Endothelial cell of umbilical vein (primary cell): Measurements from ENCODE around the gene DACT3. TPM values are rescaled to one million over a fixed set of nuclear protein-coding genes. Genes with fewer than 3 reads are reported as not detected.

Source experiments
- BruUV-seq: library from RNA; stranded (reverse); fragments of 400-500 nt; replicated peaks from 2 replicates; lab custom pipeline; 2021; lab: Mats Ljungman, UMichigan
- CTCF ChIA-PET: fragments of 300-600, 350-600 bp; sonication (Branson Sonifier 250); formaldehyde crosslinking; loops from one replicate; lab custom pipeline; 2021; ENCODE audit warnings: antibody characterized with exemption, inconsistent platforms; lab: Charles Lee
- POLR2A ChIA-PET: fragments of 300-600, 350-600 bp; sonication (Branson Sonifier 250); formaldehyde crosslinking; loops from one replicate; lab custom pipeline; 2021; ENCODE audit warnings: antibody characterized with exemption, inconsistent platforms; lab: Charles Lee
- DNase-seq: peaks from one replicate; pipeline ENCODE4 v3.0.0-alpha.2; 2011; ENCODE audit warnings: low read depth, low spot score
- FAIRE-seq: peaks from 2 replicates; lab custom pipeline; 2011; peaks lifted over from hg19 to GRCh38; lab: Jason Lieb, UNC
- H2AFZ ChIP-seq: 2 replicates; pipeline ENCODE4 v1.6.0; 2012; ENCODE audit warnings: low read depth, low read length, control low read depth, inconsistent platforms
- H3K27ac ChIP-seq: 2 replicates; pipeline ENCODE4 v1.5.1; 2011; ENCODE audit warnings: low read depth, mild to moderate bottlenecking, control low read depth, low read length, moderate library complexity; ENCODE audit not compliant: insufficient read depth
- H3K27me3 ChIP-seq, 2 experiments: 2 replicates each; pipeline versions ENCODE4 v1.6.0 to v1.6.1; 2011; ENCODE audit warnings: low read length in 2 of 2, mixed read lengths in 1 of 2; ENCODE audit not compliant: control insufficient read depth in 2 of 2, insufficient read depth in 2 of 2
- H3K36me3 ChIP-seq, 2 experiments: 2 replicates in 1 of 2; 3 replicates in 1 of 2; pipeline ENCODE4 v1.5.1; 2011; ENCODE audit warnings: low read length in 2 of 2, mild to moderate bottlenecking in 1 of 2, moderate library complexity in 1 of 2; ENCODE audit not compliant: control insufficient read depth in 2 of 2, insufficient read depth in 2 of 2; ENCODE audit errors: extremely low read depth in 1 of 2
- H3K4me1 ChIP-seq: 3 replicates; pipeline ENCODE4 v1.5.1; 2011; ENCODE audit warnings: mild to moderate bottlenecking, low read length; ENCODE audit not compliant: control insufficient read depth, insufficient read depth; ENCODE audit errors: extremely low read depth
- H3K4me2 ChIP-seq: 2 replicates; pipeline ENCODE4 v1.6.1; 2011; ENCODE audit warnings: low read length, control low read depth, mixed read lengths; ENCODE audit not compliant: insufficient read depth
- H3K4me3 ChIP-seq, 3 experiments: fragments of 200-600 bp in 1 of 3; sonication (generic), shearing (Covaris generic) in 1 of 3; replicated peaks in 1 of 3; 2 replicates each; pipeline ENCODE4 v1.5.1; 2011 to 2016; ENCODE audit warnings: control low read depth in 3 of 3, low read length in 3 of 3, mild to moderate bottlenecking in 2 of 3, inconsistent platforms in 1 of 3, low read depth in 1 of 3, moderate library complexity in 1 of 3; ENCODE audit not compliant: insufficient read depth in 1 of 3
- H3K79me2 ChIP-seq: 2 replicates; pipeline ENCODE4 v1.6.0; 2012; ENCODE audit warnings: low read length, inconsistent platforms; ENCODE audit not compliant: control insufficient read depth, insufficient read depth
- H3K9ac ChIP-seq: replicated peaks from 2 replicates; pipeline ENCODE3; 2011; ENCODE audit warnings: low read length, control low read depth; ENCODE audit not compliant: insufficient read depth; ENCODE audit errors: extremely low read depth
- H3K9me1 ChIP-seq: replicated peaks from 3 replicates; pipeline ENCODE4 v1.6.0; 2011; ENCODE audit warnings: mild to moderate bottlenecking, low read length; ENCODE audit not compliant: control insufficient read depth, insufficient read depth; ENCODE audit errors: extremely low read depth
- H3K9me3 ChIP-seq: replicated peaks from 2 replicates; pipeline ENCODE4 v1.5.1; 2012; ENCODE audit warnings: low read length, inconsistent platforms; ENCODE audit not compliant: control insufficient read depth, insufficient read depth
- H4K20me1 ChIP-seq: replicated peaks from 2 replicates; pipeline ENCODE3; 2011; ENCODE audit warnings: mild to moderate bottlenecking, low read length; ENCODE audit not compliant: control insufficient read depth, insufficient read depth; ENCODE audit errors: extremely low read depth
- CTCF ChIP-seq, 2 donors: IDR thresholded peaks; 1 replicate in 1 of 2; 2 replicates in 1 of 2; pipeline ENCODE4 v1.5.1; 2011; ENCODE audit warnings: low read length in 2 of 2, mild to moderate bottlenecking in 2 of 2, moderate library complexity in 2 of 2, control low read depth in 1 of 2, inconsistent platforms in 1 of 2, low read depth in 1 of 2; ENCODE audit not compliant: insufficient read depth in 1 of 2; ENCODE audit errors: extremely low read depth in 1 of 2
- EZH2 ChIP-seq: IDR thresholded peaks from 2 replicates; pipeline ENCODE4 v1.6.1; 2012; ENCODE audit warnings: borderline replicate concordance, low read depth, mild to moderate bottlenecking, moderate library complexity, low read length, inconsistent platforms; ENCODE audit not compliant: severe bottlenecking
- FOS ChIP-seq: IDR thresholded peaks from 2 replicates; pipeline ENCODE4 v1.6.1; 2011; ENCODE audit warnings: mild to moderate bottlenecking, low read length, moderate library complexity, borderline replicate concordance; ENCODE audit not compliant: insufficient read depth
- GATA2 ChIP-seq: IDR thresholded peaks from 2 replicates; pipeline ENCODE4 v1.7.0; 2011; ENCODE audit warnings: low read depth, mild to moderate bottlenecking, moderate library complexity, mixed read lengths, low read length; ENCODE audit not compliant: insufficient read length, insufficient read depth
- JUN ChIP-seq: IDR thresholded peaks from 2 replicates; pipeline ENCODE4 v1.6.1; 2011; ENCODE audit warnings: borderline replicate concordance, low read depth; ENCODE audit not compliant: insufficient read length, insufficient read depth
- MYC ChIP-seq: IDR thresholded peaks from one replicate; pipeline ENCODE4 v1.6.1; 2011; ENCODE audit warnings: mild to moderate bottlenecking, low read depth, low read length
- POLR2A ChIP-seq: IDR thresholded peaks from 2 replicates; pipeline ENCODE4 v1.6.1; 2012; ENCODE audit warnings: low read depth, mild to moderate bottlenecking, control low read depth, low read length
- POLR2AphosphoS5 ChIP-seq: IDR thresholded peaks from 2 replicates; pipeline ENCODE4 v1.6.1; 2012; ENCODE audit warnings: low read depth, mild to moderate bottlenecking, control low read depth, low read length, moderate library complexity; ENCODE audit not compliant: insufficient read depth
- dilution Hi-C: fragments of 300-500 bp; cut with MboI; formaldehyde crosslinking; loops from one replicate; pipeline ENCODE4 v1.15.0; 2019; ENCODE audit warnings: low sequenced_read_pairs; ENCODE audit not compliant: extremely low pct_ligation_motif_present
- intact Hi-C: fragments of 100-400 bp; cut with micrococcal nuclease; formaldehyde crosslinking; loops from one replicate; pipeline ENCODE4 v1.10.0; 2022
- polyA plus RNA-seq, 4 experiments: library from polyadenylated mRNA; depleted of rRNA in 3 of 4; stranded (reverse) in 3 of 4; unstranded in 1 of 4; fragments of >200 nt; gene quantifications; 2 replicates each; pipeline versions ENCODE4 v1.2.1 to v1.2.3, GENCODE V29; 2011 to 2012; ENCODE audit warnings: missing spikeins in 1 of 4
- total RNA-seq: library from RNA; stranded (reverse); gene quantifications from 2 replicates; pipeline ENCODE4 v1.2.3, GENCODE V29; 2021
- TF ChIP-seq, protein P1 (sequence below): IDR thresholded peaks from 2 replicates; pipeline ENCODE4 v1.6.1; 2011; ENCODE audit not compliant: insufficient read depth, insufficient read length

Gene DACT3
- total and polyA plus RNA-seq, 2 donors (not counting 3 experiments of a cell fraction or from before 2014, with no cell fraction given), result 0.22 to 0.76 TPM

- H3K27ac ChIP-seq, result no peak overlapping the region
- no peaks in the 10 kb centered on the region for H3K36me3 ChIP-seq
- FAIRE-seq, result peak; percentile 78
- no peaks in the 10 kb centered on the region for H3K27me3 ChIP-seq
- H4K20me1 ChIP-seq, result no peaks in the 10 kb centered on the region
- ChIA-PET CTCF (interaction anchor here (0.6 to 13.9 kb wide), 23 partner anchors 10 to 224 kb away, joined by 3 to 422 read pairs (median 4); partner anchors contain the start of gene DACT3), POLR2A (interaction anchor here (0.7 to 1.2 kb wide), 3 partner anchors 16 to 45 kb away, joined by 4 read pairs; partner anchors contain the start of genes CALM3 and DACT3)
- H3K4me2 ChIP-seq, result no peak overlapping the region
- BruUV-seq, result no TSS peak
- H2AFZ ChIP-seq, result no peak overlapping the region
- H3K9me3 ChIP-seq, result no peaks in the 10 kb centered on the region
- dilution Hi-C loops, result no loop called here
- H3K4me3 ChIP-seq, result no peak overlapping the region
- no peak for TF ChIP-seq JUN
- TF ChIP-seq CTCF (IDR thresholded peaks at IDR 0.05; ENCODE audit: extremely low read depth in 1 of 2, insufficient read depth in 1 of 2, low read depth in 1 of 2, low read length in 2 of 2), result peak; percentile 43 to 83
- H3K4me1 ChIP-seq, result peaks cover 4% of the 10 kb centered on the region
- DNase-seq, result peak; percentile 73
- H3K79me2 ChIP-seq, result no peaks in the 10 kb centered on the region
- H3K9me1 ChIP-seq, result no peaks in the 10 kb centered on the region
- no peak overlapping the region for H3K9ac ChIP-seq
- intact Hi-C loops, result no loop called here
Observed at GRCh38 chr19:46616631-46617322, 44.2 kb downstream of the DACT3 start.

GRCh38 chr19:46615966-46616365 is 45.0 kb downstream of the DACT3 start:
- ChIA-PET POLR2A (no interaction called here), CTCF (interaction anchor here (1.4 to 13.9 kb wide), 4 partner anchors 13 to 86 kb away, joined by 5 to 422 read pairs (median 13); partner anchors contain the start of gene DACT3)
- FAIRE-seq, result no peak
- TF ChIP-seq MYC, result no peak
- TF ChIP-seq EZH2, result no peak
- no peak for TF ChIP-seq GATA2
- TF ChIP-seq POLR2A, result no peak
- TF ChIP-seq FOS, result no peak
- no peak for TF ChIP-seq CTCF (IDR thresholded peaks at IDR 0.05; ENCODE audit: extremely low read depth in 1 of 2, insufficient read depth in 1 of 2, low read depth in 1 of 2, low read length in 2 of 2)
- TF ChIP-seq, protein P1, sequence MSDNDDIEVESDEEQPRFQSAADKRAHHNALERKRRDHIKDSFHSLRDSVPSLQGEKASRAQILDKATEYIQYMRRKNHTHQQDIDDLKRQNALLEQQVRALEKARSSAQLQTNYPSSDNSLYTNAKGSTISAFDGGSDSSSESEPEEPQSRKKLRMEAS, result no peak
- TF ChIP-seq JUN, result no peak
- no peak for TF ChIP-seq POLR2AphosphoS5
- Histone ChIP-seq H3K27ac (no peak overlapping the region), H3K9me1 (no peaks in the 10 kb centered on the region), H3K4me1 (peaks cover 4% of the 10 kb centered on the region), H3K4me2 (no peak overlapping the region), H3K4me3 (no peak overlapping the region), H4K20me1 (no peaks in the 10 kb centered on the region), H3K36me3 (no peaks in the 10 kb centered on the region), H3K9ac (no peak overlapping the region), H3K27me3 (no peaks in the 10 kb centered on the region), H3K9me3 (no peaks in the 10 kb centered on the region), H3K79me2 (no peaks in the 10 kb centered on the region), H2AFZ (no peak overlapping the region)
- intact Hi-C loops (loop anchor here (2.0 kb wide), 1 partner anchor 113 kb away; no protein-coding TSS in a partner anchor), dilution Hi-C loops (no loop called here)
- no TSS peak for BruUV-seq
- no peak for DNase-seq
